ENCODE data around the gene IL17B.

IL17B gene

DNA sequence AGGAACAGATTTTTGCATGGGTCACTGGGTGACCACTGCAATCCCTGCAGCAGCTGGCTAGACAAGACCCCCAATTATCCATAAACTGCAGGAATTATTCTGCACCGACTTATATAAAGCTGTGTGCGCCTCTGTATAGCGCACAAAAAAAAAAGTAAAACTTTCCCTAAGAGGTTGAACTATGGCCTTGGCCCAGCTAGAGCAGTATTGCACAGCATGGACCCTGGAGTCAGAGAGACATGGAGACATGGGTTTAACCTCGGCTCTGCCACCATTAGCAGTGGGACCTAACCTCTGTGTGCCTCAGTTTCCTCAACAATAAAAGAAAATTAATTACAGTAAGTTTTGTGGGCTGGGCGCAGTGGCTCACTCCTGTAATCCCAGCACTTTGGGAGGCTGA, 50.9 kb downstream of the IL17B start:
- in situ Hi-C loops (cut with HindIII; ENCODE audit: low sequenced_read_pairs) = no loop called here

GRCh38 chr5:149326611-149327010, 52.5 kb downstream of the IL17B start:
- in situ Hi-C loops (cut with HindIII; ENCODE audit: low sequenced_read_pairs) = no loop called here

DNA sequence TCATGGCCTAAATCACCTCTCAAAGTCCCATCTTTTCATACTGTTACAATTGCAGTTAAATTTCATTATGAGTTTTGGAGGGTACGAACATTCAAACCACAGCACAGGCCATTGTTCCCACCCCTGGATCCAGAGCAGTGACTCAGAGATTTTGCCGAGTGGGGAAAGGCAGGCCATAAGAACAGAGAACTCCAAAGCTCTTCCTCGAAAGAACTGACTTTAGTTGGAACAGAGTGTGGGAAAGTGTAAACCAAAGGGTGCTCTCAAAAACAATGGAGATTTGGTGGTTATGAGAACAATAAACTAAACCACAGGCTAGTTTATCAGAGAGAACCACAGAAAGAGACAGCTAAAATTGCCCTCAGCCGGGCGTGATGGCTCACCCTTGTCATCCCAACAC, 53.2 kb downstream of the IL17B start:
- in situ Hi-C loops (cut with HindIII; ENCODE audit: low sequenced_read_pairs) = no loop called here

- in situ Hi-C loops (cut with HindIII; ENCODE audit: low sequenced_read_pairs) = no loop called here
Measured at GRCh38 chr5:149325166-149325735, 53.8 kb downstream of the IL17B start.

DNA sequence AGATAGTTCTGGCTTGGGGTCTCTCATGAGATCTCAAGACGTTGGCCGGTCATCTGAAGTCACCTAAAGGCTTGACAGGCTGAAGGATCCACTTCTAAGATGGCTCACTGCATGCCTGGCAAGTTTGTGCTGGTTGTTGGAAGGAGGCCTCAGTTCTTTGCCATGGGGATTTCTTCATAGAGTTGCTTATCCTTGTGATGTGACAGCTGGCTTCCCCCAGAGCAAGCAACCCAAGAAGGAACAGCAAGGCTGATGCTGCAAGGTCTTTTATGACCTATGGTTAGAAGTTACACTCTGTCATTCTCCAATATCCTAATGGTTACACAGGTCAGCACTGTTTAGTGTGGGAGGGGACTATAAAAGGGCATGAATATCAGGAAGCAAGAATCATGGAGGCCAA, 54.5 kb downstream of the IL17B start:
- in situ Hi-C loops (cut with HindIII; ENCODE audit: low sequenced_read_pairs) = no loop called here

Data from DLD1 (cell line).